Neural cell (in vitro differentiated cells): ENCODE results near the gene IL20RB. TPM values are rescaled to one million over a fixed set of nuclear protein-coding genes. Genes with fewer than 3 reads are reported as not detected.

Experiments
- H2AFZ ChIP-seq: fragments of 200-600, 300-800 bp; sonication (generic), shearing (Covaris generic); 2 replicates; pipeline ENCODE4 v1.6.0; 2014; ENCODE audit warnings: low read depth, mild to moderate bottlenecking, antibody characterized with exemption, low read length, moderate library complexity
- H3F3A ChIP-seq: fragments of 200-600 bp; shearing (Covaris generic); 2 replicates; pipeline ENCODE4 v1.6.1; 2016; ENCODE audit warnings: mild to moderate bottlenecking, moderate library complexity, mixed read lengths, antibody characterized with exemption, low read length; ENCODE audit not compliant: insufficient read depth, poor library complexity, severe bottlenecking
- H3K27ac ChIP-seq: fragments of 200-600, 300-800 bp; sonication (generic), shearing (Covaris generic); 2 replicates; pipeline ENCODE4 v1.5.1; 2014; ENCODE audit warnings: mild to moderate bottlenecking, low read length, moderate library complexity
- H3K27me3 ChIP-seq: fragments of 300-800, 200-600 bp; sonication (generic), shearing (Covaris generic); 2 replicates; pipeline ENCODE4 v1.6.0; 2014; ENCODE audit warnings: mild to moderate bottlenecking, low read depth, low read length, moderate library complexity; ENCODE audit not compliant: insufficient read depth
- H3K36me3 ChIP-seq: fragments of 300-800, 200-600 bp; sonication (generic), shearing (Covaris generic); 2 replicates; pipeline ENCODE4 v1.5.1; 2014; ENCODE audit warnings: mild to moderate bottlenecking, antibody characterized with exemption, low read length, moderate library complexity; ENCODE audit not compliant: insufficient read depth
- H3K4me2 ChIP-seq: fragments of 300-800, 200-600 bp; sonication (generic), shearing (Covaris generic); 2 replicates; pipeline ENCODE4 v1.6.0; 2014; ENCODE audit warnings: mild to moderate bottlenecking, low read length
- H3K4me3 ChIP-seq: fragments of 300-800, 200-600 bp; sonication (generic), shearing (Covaris generic); 2 replicates; pipeline ENCODE4 v1.5.1; 2014; ENCODE audit warnings: mild to moderate bottlenecking, low read length, moderate library complexity
- H3K79me2 ChIP-seq: fragments of 200-600 bp; shearing (Covaris generic); replicated peaks from 2 replicates; pipeline ENCODE4 v1.6.0; 2014; ENCODE audit warnings: mild to moderate bottlenecking, low read length, moderate library complexity; ENCODE audit not compliant: insufficient read depth
- H3K9ac ChIP-seq: fragments of 300-800, 200-600 bp; sonication (generic), shearing (Covaris generic); 2 replicates; pipeline ENCODE4 v1.6.1; 2016; ENCODE audit warnings: mild to moderate bottlenecking, low read length, mixed read lengths
- H3K9me2 ChIP-seq: fragments of 200-600 bp; shearing (Covaris generic); 2 replicates; pipeline ENCODE4 v1.6.1; 2016; ENCODE audit warnings: mild to moderate bottlenecking, low read length, mixed read lengths; ENCODE audit not compliant: insufficient read depth
- H3K9me3 ChIP-seq: fragments of 200-600, 300-800 bp; sonication (generic), shearing (Covaris generic); 2 replicates; pipeline ENCODE4 v1.6.1; 2016; ENCODE audit warnings: mild to moderate bottlenecking, mixed run types, low read length, moderate library complexity, mixed read lengths
- H4K20me1 ChIP-seq: fragments of 200-600 bp; shearing (Covaris generic); 2 replicates; pipeline ENCODE4 v1.6.1; 2016; ENCODE audit warnings: mild to moderate bottlenecking, mixed run types; ENCODE audit not compliant: insufficient read depth
- EP300 ChIP-seq: fragments of 450-650 bp; conservative IDR thresholded peaks from 2 replicates; pipeline ENCODE4 v1.6.1; 2014; ENCODE audit warnings: antibody characterized with exemption, mild to moderate bottlenecking, moderate library complexity; ENCODE audit not compliant: poor library complexity, severe bottlenecking
- EZH2 ChIP-seq: fragments of 200-600, 300-800 bp; shearing (Covaris generic), sonication (generic); IDR thresholded peaks from 2 replicates; pipeline ENCODE4 v1.6.1; 2014; ENCODE audit warnings: antibody characterized with exemption, low read length, borderline replicate concordance, mild to moderate bottlenecking; ENCODE audit not compliant: insufficient read depth, poor library complexity, severe bottlenecking
- MXI1 ChIP-seq: fragments of 450-650 bp; conservative IDR thresholded peaks from 2 replicates; pipeline ENCODE4 v1.6.1; 2014; ENCODE audit warnings: antibody characterized with exemption, mild to moderate bottlenecking; ENCODE audit not compliant: poor library complexity, severe bottlenecking
- POLR2AphosphoS5 ChIP-seq: IDR thresholded peaks from 2 replicates; pipeline ENCODE4 v1.6.1; 2012
- RAD21 ChIP-seq: fragments of 450-650 bp; conservative IDR thresholded peaks from 2 replicates; pipeline ENCODE4 v1.6.1; 2014; ENCODE audit warnings: antibody characterized with exemption, mild to moderate bottlenecking, moderate library complexity
- SMC3 ChIP-seq: fragments of 450-650 bp; conservative IDR thresholded peaks from 2 replicates; pipeline ENCODE4 v1.6.1; 2014; ENCODE audit warnings: antibody characterized with exemption, mild to moderate bottlenecking, moderate library complexity; ENCODE audit not compliant: poor library complexity
- TAF1 ChIP-seq: IDR thresholded peaks from 2 replicates; pipeline ENCODE4 v1.6.1; 2012; ENCODE audit warnings: low read depth
- polyA plus RNA-seq: library from polyadenylated mRNA; depleted of rRNA; stranded (reverse); fragments of >200 nt; gene quantifications from 2 replicates; pipeline ENCODE4 v1.2.3, GENCODE V29; 2014
- TF ChIP-seq, protein P1 (sequence below): IDR thresholded peaks from 2 replicates; pipeline ENCODE4 v1.6.1; 2012; ENCODE audit warnings: borderline replicate concordance
- TF ChIP-seq, protein P2 (sequence below): fragments of 450-650 bp; IDR thresholded peaks from 2 replicates; pipeline ENCODE4 v1.5.1; 2014; ENCODE audit warnings: antibody characterized with exemption, mild to moderate bottlenecking, moderate library complexity; ENCODE audit not compliant: poor library complexity, severe bottlenecking

Gene IL20RB
- polyA plus RNA-seq, 1 donor from 2014 or later: 3.0 TPM

DNA sequence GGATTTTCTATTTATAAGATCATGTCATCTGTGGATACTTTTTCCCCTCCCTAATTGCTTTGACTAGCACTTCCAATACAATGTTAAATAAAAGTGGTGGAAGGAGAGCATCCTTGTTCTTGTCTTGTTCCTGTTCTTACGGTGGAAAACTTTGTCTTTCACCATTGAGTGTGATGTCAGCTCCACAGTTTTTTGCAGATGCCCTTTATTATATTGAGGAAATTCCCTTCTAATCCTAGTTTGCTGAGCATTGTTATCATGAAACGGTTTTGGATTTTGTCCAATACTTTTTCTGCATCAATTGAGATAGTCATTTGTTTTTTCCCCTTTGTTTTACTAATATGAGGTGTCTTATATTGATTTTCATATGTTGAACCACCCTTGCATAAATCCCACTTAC is 19.9 kb upstream of the IL20RB start:
- Histone ChIP-seq H3K9ac (no peak overlapping the region), H4K20me1 (no peaks in the 10 kb centered on the region), H3K27ac (no peak overlapping the region), H2AFZ (no peak overlapping the region), H3K27me3 (no peaks in the 10 kb centered on the region), H3K36me3 (peaks cover 8% of the 10 kb centered on the region), H3K9me3 (peaks cover 7% of the 10 kb centered on the region), H3K4me2 (no peak overlapping the region), H3F3A (no peaks in the 10 kb centered on the region), H3K4me3 (no peak overlapping the region), H3K9me2 (no peaks in the 10 kb centered on the region), H3K79me2 (peaks cover 4% of the 10 kb centered on the region)
- TF ChIP-seq SMC3 (no peak), EP300 (no peak), MXI1 (no peak), EZH2 (no peak), RAD21 (no peak), TAF1 (no peak), POLR2AphosphoS5 (no peak)
- TF ChIP-seq, protein P1, sequence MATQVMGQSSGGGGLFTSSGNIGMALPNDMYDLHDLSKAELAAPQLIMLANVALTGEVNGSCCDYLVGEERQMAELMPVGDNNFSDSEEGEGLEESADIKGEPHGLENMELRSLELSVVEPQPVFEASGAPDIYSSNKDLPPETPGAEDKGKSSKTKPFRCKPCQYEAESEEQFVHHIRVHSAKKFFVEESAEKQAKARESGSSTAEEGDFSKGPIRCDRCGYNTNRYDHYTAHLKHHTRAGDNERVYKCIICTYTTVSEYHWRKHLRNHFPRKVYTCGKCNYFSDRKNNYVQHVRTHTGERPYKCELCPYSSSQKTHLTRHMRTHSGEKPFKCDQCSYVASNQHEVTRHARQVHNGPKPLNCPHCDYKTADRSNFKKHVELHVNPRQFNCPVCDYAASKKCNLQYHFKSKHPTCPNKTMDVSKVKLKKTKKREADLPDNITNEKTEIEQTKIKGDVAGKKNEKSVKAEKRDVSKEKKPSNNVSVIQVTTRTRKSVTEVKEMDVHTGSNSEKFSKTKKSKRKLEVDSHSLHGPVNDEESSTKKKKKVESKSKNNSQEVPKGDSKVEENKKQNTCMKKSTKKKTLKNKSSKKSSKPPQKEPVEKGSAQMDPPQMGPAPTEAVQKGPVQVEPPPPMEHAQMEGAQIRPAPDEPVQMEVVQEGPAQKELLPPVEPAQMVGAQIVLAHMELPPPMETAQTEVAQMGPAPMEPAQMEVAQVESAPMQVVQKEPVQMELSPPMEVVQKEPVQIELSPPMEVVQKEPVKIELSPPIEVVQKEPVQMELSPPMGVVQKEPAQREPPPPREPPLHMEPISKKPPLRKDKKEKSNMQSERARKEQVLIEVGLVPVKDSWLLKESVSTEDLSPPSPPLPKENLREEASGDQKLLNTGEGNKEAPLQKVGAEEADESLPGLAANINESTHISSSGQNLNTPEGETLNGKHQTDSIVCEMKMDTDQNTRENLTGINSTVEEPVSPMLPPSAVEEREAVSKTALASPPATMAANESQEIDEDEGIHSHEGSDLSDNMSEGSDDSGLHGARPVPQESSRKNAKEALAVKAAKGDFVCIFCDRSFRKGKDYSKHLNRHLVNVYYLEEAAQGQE: no peak
- TF ChIP-seq, protein P2, sequence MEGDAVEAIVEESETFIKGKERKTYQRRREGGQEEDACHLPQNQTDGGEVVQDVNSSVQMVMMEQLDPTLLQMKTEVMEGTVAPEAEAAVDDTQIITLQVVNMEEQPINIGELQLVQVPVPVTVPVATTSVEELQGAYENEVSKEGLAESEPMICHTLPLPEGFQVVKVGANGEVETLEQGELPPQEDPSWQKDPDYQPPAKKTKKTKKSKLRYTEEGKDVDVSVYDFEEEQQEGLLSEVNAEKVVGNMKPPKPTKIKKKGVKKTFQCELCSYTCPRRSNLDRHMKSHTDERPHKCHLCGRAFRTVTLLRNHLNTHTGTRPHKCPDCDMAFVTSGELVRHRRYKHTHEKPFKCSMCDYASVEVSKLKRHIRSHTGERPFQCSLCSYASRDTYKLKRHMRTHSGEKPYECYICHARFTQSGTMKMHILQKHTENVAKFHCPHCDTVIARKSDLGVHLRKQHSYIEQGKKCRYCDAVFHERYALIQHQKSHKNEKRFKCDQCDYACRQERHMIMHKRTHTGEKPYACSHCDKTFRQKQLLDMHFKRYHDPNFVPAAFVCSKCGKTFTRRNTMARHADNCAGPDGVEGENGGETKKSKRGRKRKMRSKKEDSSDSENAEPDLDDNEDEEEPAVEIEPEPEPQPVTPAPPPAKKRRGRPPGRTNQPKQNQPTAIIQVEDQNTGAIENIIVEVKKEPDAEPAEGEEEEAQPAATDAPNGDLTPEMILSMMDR: no peak

DNA sequence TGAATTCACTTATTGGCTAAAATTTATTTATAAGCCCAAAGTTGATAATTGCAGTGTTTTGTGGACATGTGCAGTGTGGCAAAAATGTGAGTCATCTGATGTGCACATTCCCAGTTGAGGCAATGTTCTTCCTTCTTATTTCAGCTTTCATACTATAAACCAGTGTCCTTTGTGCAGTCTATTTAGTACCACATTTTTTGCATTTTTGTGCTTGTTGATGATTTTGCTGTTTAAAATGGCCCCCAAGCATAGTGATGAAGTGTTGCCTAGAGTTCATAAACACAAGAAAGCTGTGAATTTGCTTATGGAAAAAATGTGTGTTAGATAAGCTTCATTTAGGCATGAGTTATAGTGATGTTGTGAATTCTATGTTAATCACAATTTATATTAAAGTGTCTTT is 19.4 kb upstream of the IL20RB start:
- no peaks in the 10 kb centered on the region for H4K20me1 ChIP-seq
- H3K79me2 ChIP-seq: peaks cover 4% of the 10 kb centered on the region

More for the DNA sequence above, 19.4 kb upstream of the IL20RB start:
- TF ChIP-seq, protein P1: no peak
- TF ChIP-seq SMC3: no peak
- no peak for TF ChIP-seq TAF1
- TF ChIP-seq EZH2: no peak
- TF ChIP-seq POLR2AphosphoS5: no peak
- no peak for TF ChIP-seq MXI1
- TF ChIP-seq EP300: no peak
- no peak overlapping the region for H2AFZ ChIP-seq
- H3F3A ChIP-seq: no peaks in the 10 kb centered on the region
- H3K4me3 ChIP-seq: no peak overlapping the region
- no peak overlapping the region for H3K4me2 ChIP-seq
- H3K9me3 ChIP-seq: peaks cover 7% of the 10 kb centered on the region
- no peaks in the 10 kb centered on the region for H3K9me2 ChIP-seq
- no peaks in the 10 kb centered on the region for H3K27me3 ChIP-seq
- no peak overlapping the region for H3K27ac ChIP-seq
- peaks cover 8% of the 10 kb centered on the region for H3K36me3 ChIP-seq
- H3K9ac ChIP-seq: no peak overlapping the region
